Measurements from ENCODE around the gene ACTR3C. TPM values are rescaled to one million over a fixed set of nuclear protein-coding genes. Genes with fewer than 3 reads are reported as not detected.
"Not testable (repeated sequence)": the region's sequence is repeated elsewhere in the genome, so short reads cannot be mapped to it uniquely, and the experiment has no call there.

The ACTR3C gene
- total RNA-seq, 2 donors from 2014 or later: 3.7 to 4.9 TPM

DNA sequence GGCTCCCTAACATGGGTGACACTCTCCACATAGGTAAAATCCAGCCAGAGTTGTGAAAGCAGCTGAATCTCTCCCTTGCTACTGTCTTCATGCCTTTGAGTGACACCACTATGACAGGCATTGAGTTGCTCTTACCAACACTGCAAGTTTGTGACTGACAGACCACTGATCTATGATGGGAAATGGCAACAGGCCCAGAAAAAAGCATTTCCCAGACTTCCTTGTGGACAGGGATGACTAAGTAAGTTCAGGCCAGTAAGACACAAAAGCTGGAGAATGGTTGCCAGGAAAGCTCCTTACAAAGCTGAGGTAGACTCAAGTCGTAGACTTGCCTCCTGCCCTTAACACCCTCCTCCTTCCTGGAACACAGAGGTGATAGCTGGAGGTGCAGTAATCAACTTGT, 20.4 kb downstream of the ACTR3C start:
- intact Hi-C loops (cut with DNase I); DNase-seq: not testable (repeated sequence)
- peak; percentile 34 to 82 for ATAC-seq

GRCh38 chr7:150297978-150298377, 25.4 kb downstream of the ACTR3C start:
- intact Hi-C loops (cut with DNase I); DNase-seq; ATAC-seq: not testable (repeated sequence)

- DNase-seq; ATAC-seq; intact Hi-C loops (cut with DNase I): not testable (repeated sequence)
Measured at GRCh38 chr7:150296802-150297201, 26.5 kb downstream of the ACTR3C start.

GRCh38 chr7:150295614-150296013, 27.7 kb downstream of the ACTR3C start:
- peak; percentile 47 to 81 for ATAC-seq
- DNase-seq; intact Hi-C loops (cut with DNase I): not testable (repeated sequence)

GRCh38 chr7:150295027-150295426, 28.3 kb downstream of the ACTR3C start:
- intact Hi-C loops (cut with DNase I); DNase-seq; ATAC-seq: not testable (repeated sequence)

DNA sequence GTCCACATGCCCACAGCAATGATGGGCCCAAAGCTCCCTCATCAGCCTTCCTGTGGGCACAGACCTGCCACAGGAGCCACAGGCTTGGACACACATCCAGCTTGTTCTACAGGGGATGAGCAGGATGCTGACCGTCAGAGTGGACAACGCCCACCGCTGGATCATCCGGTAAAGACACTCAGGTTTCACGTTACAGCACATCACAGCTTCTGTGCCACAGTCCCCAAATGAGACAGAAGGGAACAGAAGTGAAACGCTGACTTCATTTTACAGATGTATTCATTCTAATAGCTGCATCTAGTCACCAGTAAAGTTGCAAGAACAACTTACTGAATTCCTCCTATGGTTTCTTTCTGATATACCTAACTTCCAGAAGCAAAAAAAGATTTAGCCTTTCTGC, 33.0 kb downstream of the ACTR3C start:
- intact Hi-C loops (cut with DNase I): not testable (repeated sequence)

GRCh38 chr7:150288816-150289215, 34.5 kb downstream of the ACTR3C start:
- intact Hi-C loops (cut with DNase I); DNase-seq; ATAC-seq: not testable (repeated sequence)

More for the DNA sequence above, 33.0 kb downstream of the ACTR3C start:
- ATAC-seq, DNase-seq: not testable (repeated sequence)

- ATAC-seq; DNase-seq; intact Hi-C loops (cut with DNase I): not testable (repeated sequence)
Measured at GRCh38 chr7:150287815-150288214, 35.5 kb downstream of the ACTR3C start.

DNA sequence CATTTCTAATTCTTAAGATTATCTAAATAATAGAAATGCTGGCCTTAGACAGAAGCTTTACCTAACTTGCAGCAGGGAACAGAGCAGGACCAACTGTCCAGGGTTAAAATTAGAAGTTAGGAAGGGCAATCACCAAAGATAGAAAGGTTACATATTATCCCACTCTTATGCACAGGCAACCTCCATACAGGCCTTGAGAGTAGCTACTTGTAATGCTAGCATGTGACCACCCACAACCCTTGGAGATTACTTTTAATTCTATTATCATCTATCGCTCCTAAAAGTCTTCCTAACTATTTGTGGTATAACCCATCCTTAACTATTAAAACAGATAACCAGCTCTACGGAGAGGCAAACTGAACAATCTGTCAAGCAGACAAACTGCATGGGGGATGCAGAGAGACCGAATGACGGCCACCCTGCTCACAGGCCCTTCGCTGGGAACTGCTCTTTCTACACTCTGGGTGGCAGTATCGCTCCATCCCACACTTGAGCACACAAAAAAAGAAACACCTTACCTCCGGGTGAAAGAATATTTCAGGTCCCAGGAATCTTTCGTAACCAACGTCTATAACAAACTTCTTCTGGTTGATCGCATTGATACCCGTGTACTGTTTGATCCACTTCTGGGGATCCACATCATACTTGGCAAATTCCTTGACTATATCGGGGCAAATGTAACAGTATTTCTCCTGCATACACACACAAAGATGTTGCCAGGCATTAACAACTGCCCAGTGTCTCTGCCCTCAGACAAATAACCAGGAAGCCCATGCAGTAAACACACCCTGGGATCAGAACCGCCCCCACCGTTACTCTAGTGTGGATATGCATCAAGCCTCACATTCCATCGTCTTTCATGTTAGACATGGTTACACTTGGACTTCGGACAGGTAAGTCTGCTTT, 37.2 kb downstream of the ACTR3C start:
- ATAC-seq: peak; percentile 87 to 97
- DNase-seq; intact Hi-C loops (cut with DNase I): not testable (repeated sequence)

DNA sequence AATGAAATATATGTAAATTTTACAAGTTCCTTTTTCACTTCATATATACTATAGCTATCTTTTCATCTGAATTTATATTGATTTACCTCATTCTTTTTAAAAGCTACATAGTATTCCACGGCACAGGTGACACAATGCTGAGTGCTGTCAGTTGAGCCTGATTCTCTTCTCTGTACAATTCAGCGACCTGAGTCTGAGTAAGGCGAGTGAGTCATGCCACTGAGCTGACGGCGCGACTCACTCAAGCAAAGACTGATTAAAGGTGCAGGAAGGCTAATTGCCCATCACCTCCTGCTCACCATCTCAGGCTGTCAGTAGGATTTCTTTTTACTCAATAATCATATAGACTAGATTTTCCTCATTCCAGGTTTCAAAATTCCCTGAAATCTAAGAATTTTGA, 39.7 kb downstream of the ACTR3C start:
- intact Hi-C loops (cut with DNase I); ATAC-seq; DNase-seq: not testable (repeated sequence)

DNA sequence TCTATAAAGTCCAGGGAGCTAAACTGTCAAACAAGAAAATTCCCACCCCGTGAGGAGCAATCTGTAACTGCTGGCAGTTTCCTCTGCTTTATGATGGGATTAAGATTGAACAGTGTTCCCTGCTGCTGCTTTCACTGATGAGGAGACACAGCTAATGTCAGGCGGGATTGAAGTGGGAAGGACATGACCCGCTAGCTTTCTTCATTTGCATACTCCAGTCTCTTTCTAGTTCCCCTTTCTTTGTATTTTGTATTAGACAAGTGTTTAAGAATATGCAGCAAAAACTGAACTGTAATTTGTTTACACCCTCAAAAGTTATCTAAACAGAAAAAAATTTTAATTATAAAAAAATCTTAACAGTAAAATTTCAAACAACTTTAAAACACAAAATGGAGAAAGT, 40.2 kb downstream of the ACTR3C start:
- DNase-seq; intact Hi-C loops (cut with DNase I); ATAC-seq: not testable (repeated sequence)

GRCh38 chr7:150281681-150282403, 41.5 kb downstream of the ACTR3C start:
- intact Hi-C loops (cut with DNase I); DNase-seq: not testable (repeated sequence)

GRCh38 chr7:150278383-150278782, 45.0 kb downstream of the ACTR3C start:
- ATAC-seq; intact Hi-C loops (cut with DNase I); DNase-seq: not testable (repeated sequence)

More at GRCh38 chr7:150281681-150282403, 41.5 kb downstream of the ACTR3C start:
- not testable (repeated sequence) for ATAC-seq

GRCh38 chr7:150276132-150276695, 47.1 kb downstream of the ACTR3C start:
- intact Hi-C loops (cut with DNase I); DNase-seq: not testable (repeated sequence)
- peak; percentile 55 to 63 for ATAC-seq

- ATAC-seq; DNase-seq; intact Hi-C loops (cut with DNase I): not testable (repeated sequence)
Measured at GRCh38 chr7:150271898-150272297, 51.4 kb downstream of the ACTR3C start.

DNA sequence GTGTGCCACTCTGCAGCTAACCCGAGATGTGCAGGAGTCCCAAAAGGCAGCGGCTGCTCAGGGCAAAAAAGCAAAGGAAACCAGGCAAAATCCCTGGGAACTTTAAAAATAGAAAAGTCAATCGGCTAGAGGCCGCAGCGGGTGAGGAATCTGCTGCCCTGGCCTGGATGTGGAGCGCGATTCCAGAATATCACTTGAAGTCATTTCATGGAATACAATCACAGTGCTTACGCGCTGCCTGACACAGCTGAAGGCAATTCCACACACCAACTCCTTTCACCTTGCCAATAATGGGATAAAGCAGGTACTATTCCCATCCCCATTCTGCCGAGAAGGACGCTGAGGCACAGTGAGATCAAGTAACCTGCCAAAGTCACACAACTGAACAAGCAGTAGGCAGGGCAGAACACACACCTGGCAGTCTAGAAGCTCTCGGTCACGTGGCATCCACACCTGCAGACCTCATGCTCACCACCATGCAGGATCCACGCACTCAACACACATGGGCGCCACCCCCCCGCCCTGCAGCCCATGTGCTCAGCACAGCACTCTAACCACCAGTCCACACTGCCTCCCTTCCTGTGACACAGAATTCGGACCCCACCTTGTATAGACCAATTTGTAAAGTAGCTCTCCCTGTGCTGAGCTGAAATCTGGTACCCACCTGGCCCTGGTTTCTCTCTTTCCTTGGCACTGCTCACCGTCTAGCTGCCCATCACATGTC, 53.1 kb downstream of the ACTR3C start:
- ATAC-seq; intact Hi-C loops (cut with DNase I); DNase-seq: not testable (repeated sequence)

DNA sequence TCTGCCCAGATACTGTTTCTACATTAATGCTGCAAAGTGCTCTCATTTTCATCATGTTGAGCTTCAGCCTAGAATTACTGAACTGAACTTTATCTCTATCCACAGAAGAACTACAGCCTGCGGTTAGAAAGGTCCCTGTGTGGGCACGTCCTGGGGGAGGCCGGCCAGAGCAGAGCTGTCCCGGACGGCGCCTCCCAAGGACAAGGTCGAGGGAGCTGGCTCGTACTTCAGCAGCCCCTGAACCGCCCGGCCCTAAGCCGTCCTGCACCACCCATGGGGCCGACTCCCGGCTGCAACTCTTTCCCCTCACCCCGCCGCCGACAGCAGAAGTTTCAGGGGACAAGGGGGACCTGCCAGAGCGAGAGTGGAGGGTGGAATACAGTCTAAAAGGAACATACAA, 54.5 kb downstream of the ACTR3C start:
- peak; percentile 50 for ATAC-seq
- DNase-seq: not testable (repeated sequence)

GRCh38 chr7:150268287-150268686, 55.1 kb downstream of the ACTR3C start:
- DNase-seq; intact Hi-C loops (cut with DNase I); ATAC-seq: not testable (repeated sequence)

More for the DNA sequence above, 54.5 kb downstream of the ACTR3C start:
- intact Hi-C loops (cut with DNase I): not testable (repeated sequence)

Measured in left cardiac atrium (tissue), 4 donors.